ENCODE data around the gene CAMSAP2.
A peak's percentile ranks its signal among the peaks of the same experiment; 100 is the strongest.

CAMSAP2 gene

DNA sequence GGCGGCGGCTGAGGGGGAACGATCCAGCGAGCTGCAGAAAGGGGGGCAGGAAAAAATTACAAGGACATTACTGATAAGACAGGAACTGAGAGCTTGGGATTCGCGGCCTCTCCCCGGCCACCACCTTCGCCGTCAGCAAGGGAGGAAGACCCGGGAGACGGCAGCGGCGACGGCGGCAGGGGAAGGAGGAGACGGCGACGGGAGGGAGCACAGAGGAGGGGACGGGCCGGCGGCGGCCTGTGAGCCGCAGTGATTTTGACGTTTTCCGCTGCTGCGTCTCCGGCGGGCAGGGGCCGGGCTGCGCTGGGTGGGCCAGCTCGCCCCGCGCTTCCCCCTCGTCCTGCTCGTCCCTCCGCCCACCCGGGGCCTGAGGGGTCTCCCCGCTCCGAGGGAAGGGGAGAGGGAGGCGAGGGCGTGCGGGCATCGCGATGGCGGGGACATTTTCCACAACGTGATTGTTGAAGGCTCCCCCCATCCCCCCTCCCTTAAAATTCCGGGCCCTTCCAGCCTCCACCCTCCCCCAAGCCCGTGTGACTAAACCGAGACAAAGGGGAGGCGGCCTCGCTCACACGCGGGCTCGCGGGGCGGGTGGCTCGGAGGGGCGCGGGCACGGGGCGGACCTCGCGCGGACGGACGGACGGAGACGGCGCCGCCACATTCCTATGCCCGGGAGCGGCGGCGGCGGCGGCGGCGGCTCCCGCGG is 407 bp downstream of the CAMSAP2 start:
- Histone ChIP-seq H3K36me3 (no peaks in the 10 kb centered on the region), H3K4me3 (ENCODE audit: low read depth in 1 of 2, low read length in 1 of 2) (peak overlapping the region; percentile 65 to 68), H3K4me1 (ENCODE audit: control insufficient read depth in 1 of 2, insufficient read depth in 1 of 2, low read depth in 1 of 2, low read length in 1 of 2) (peaks cover 11 to 21% of the 10 kb centered on the region in 2 experiments), H3K27me3 (peaks cover 100% of the 10 kb centered on the region), H3K27ac (no peak overlapping the region), H3K9me3 (no peaks in the 10 kb centered on the region)
- TF ChIP-seq, protein P1, sequence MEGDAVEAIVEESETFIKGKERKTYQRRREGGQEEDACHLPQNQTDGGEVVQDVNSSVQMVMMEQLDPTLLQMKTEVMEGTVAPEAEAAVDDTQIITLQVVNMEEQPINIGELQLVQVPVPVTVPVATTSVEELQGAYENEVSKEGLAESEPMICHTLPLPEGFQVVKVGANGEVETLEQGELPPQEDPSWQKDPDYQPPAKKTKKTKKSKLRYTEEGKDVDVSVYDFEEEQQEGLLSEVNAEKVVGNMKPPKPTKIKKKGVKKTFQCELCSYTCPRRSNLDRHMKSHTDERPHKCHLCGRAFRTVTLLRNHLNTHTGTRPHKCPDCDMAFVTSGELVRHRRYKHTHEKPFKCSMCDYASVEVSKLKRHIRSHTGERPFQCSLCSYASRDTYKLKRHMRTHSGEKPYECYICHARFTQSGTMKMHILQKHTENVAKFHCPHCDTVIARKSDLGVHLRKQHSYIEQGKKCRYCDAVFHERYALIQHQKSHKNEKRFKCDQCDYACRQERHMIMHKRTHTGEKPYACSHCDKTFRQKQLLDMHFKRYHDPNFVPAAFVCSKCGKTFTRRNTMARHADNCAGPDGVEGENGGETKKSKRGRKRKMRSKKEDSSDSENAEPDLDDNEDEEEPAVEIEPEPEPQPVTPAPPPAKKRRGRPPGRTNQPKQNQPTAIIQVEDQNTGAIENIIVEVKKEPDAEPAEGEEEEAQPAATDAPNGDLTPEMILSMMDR (IDR thresholded peaks at IDR 0.05), result no peak

DNA sequence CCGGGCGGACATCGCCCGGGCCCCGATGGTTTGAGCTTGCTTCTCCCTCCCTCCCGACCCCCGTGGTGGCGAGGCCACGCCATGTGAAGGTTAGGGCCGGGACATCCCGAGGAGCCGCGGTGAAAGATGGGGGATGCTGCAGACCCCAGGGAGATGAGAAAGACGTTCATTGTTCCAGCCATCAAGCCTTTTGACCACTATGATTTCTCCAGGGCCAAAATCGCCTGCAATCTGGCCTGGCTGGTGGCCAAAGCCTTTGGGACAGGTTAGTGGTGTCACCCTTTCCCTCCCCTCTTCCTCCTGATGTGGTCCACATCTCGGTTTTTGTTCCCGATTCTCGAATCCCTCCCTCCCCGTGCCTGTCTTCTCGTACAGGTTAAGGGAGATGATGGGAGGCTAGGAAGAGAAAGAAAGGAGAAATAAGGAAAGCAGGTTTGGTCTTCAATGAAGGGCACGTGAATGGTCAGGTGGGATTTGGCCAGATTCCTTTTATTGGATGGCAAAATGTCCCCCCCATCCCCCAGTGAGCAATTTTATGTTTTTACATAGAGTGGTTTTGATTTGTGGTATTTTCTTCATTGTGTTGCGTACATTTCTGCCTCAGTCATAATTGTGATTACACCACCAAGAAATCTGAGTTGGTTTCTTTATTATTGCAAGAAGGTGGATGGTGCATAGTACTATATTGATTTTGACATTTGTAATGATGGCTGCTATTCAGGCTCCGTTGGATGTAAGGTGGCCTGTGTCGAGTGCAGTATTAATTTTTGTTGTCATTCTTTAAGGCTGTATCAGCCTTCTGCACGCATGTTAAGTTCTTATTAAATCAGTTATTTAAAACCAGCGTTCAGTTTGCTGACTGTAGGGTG is 1.2 kb downstream of the CAMSAP2 start:
- H3K27ac ChIP-seq, result no peak overlapping the region
- TF ChIP-seq, protein P1 (IDR thresholded peaks at IDR 0.05), result no peak
- peaks cover 11 to 21% of the 10 kb centered on the region in 2 experiments for H3K4me1 ChIP-seq (ENCODE audit: control insufficient read depth in 1 of 2, insufficient read depth in 1 of 2, low read depth in 1 of 2, low read length in 1 of 2)
- H3K9me3 ChIP-seq, result no peaks in the 10 kb centered on the region
- peaks cover 100% of the 10 kb centered on the region for H3K27me3 ChIP-seq
- peak overlapping the region; percentile 65 to 68 for H3K4me3 ChIP-seq (ENCODE audit: low read depth in 1 of 2, low read length in 1 of 2)
- no peaks in the 10 kb centered on the region for H3K36me3 ChIP-seq

DNA sequence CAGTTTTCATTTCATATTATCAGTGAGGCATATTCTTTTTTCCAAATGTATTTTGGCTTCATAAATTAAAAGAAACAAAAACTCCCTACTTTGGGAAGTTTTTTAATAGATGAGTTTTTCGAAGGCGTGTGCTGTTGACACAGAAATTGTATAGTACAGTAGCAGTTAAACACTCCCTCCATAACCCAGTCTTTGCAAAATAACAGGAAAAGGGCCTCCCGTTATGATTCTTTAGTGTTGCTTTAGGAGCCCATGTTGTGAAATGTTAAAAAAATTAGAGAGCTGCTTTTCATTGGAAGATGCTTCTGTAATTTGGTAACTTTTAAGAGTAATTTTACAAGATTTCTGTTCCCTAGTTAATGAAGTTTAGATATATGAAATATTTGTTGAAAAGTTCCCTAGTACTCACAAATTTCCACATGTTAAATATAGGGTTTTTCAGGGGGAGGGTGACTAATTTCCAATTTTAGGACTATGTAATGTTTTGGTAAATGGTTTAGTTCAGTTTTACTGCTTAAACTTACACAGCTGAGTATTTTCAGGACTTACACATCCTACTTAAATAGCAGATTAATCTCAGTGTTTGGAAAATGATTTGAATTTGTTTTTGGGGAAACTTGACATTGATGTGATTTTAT is 2.0 kb downstream of the CAMSAP2 start:
- Histone ChIP-seq H3K27me3 (peaks cover 100% of the 10 kb centered on the region), H3K4me1 (ENCODE audit: control insufficient read depth in 1 of 2, insufficient read depth in 1 of 2, low read depth in 1 of 2, low read length in 1 of 2) (peaks cover 11 to 21% of the 10 kb centered on the region in 2 experiments), H3K9me3 (no peaks in the 10 kb centered on the region), H3K27ac (no peak overlapping the region), H3K36me3 (no peaks in the 10 kb centered on the region), H3K4me3 (ENCODE audit: low read depth in 1 of 2, low read length in 1 of 2) (no peak overlapping the region)
- TF ChIP-seq, protein P1 (IDR thresholded peaks at IDR 0.05), result no peak

DNA sequence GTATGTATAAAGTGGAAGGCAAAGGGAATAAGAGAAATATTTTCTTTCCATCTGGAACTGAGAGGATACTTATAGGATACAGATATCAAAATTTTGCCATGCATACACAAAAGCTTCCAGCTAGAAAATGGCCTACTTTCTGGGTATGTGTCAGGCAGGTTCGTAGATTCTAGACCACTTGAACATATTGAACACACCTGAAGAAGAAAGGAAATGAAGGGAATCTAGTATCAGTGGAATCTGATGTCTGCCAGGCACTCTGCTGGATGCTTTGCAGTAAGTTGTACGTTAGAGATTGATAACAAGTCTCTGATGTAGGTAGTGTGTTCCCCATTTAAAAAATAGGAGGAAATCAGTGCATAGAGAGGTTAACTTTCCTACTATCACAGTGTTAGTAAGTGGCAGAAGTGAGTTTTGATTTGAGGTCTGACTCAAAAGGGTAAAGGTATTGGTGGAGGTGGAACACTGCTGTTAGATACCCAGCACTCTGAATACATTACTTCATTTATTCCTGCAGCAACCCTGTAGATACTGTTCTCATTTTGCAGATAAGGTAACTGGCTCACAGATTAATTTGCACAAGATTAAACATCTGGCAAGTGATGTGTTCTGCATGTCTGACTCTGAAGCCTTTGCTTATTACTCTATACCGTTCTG is 3.0 kb downstream of the CAMSAP2 start:
- Histone ChIP-seq H3K9me3 (no peaks in the 10 kb centered on the region), H3K36me3 (no peaks in the 10 kb centered on the region), H3K27me3 (peaks cover 96% of the 10 kb centered on the region), H3K4me1 (ENCODE audit: control insufficient read depth in 1 of 2, insufficient read depth in 1 of 2, low read depth in 1 of 2, low read length in 1 of 2) (peaks cover 11 to 21% of the 10 kb centered on the region in 2 experiments), H3K4me3 (ENCODE audit: low read depth in 1 of 2, low read length in 1 of 2) (no peak overlapping the region), H3K27ac (no peak overlapping the region)
- TF ChIP-seq, protein P1 (IDR thresholded peaks at IDR 0.05), result no peak

DNA sequence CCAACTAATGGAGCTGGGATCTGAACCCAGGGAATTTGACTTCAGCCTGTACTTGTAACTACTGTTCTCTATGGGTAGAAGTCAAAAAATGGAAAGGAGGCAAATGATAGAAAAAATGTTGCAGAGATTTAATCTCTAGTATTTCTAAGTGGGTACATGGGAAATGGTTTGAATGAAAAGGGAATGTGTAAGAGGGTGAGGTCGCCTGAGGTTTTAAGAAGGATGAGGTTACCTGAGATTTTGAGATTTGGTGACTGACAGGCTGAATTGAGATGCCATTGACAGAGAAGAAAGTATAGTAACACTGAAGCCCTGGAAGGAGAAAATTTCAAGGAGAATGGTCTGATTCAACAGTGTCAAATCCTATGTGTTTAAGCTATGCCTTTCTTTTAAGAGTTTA is 5.5 kb downstream of the CAMSAP2 start:
- no peak overlapping the region for H3K4me3 ChIP-seq (ENCODE audit: low read depth in 1 of 2, low read length in 1 of 2)
- H3K36me3 ChIP-seq, result no peaks in the 10 kb centered on the region
- H3K27me3 ChIP-seq, result peaks cover 76% of the 10 kb centered on the region
- TF ChIP-seq, protein P1 (IDR thresholded peaks at IDR 0.05), result no peak
- H3K4me1 ChIP-seq (ENCODE audit: control insufficient read depth in 1 of 2, insufficient read depth in 1 of 2, low read depth in 1 of 2, low read length in 1 of 2), result peaks cover 8 to 13% of the 10 kb centered on the region in 2 experiments
- H3K27ac ChIP-seq, result no peak overlapping the region
- H3K9me3 ChIP-seq, result no peaks in the 10 kb centered on the region

All from neutrophil (primary cell).